GM04504 (cell line): Measurements from ENCODE around the gene DENND2A.
"Not testable (repeated sequence)": the region's sequence is repeated elsewhere in the genome, so short reads cannot be mapped to it uniquely, and the experiment has no call there.

ENCODE experiments used
- DNase-seq: peaks from one replicate; pipeline ENCODE4 v3.0.0-alpha.2; 2012; ENCODE audit warnings: low read depth

Gene DENND2A

GRCh38 chr7:140544388-140544826, 96.2 kb downstream of the DENND2A start:
- DNase-seq = no peak

GRCh38 chr7:140542228-140542603, 98.4 kb downstream of the DENND2A start:
- DNase-seq = no peak

- peak; percentile 79 for DNase-seq
Measured at GRCh38 chr7:140541513-140542227, 98.9 kb downstream of the DENND2A start.

- DNase-seq = no peak
Measured at GRCh38 chr7:140541176-140541512, 99.5 kb downstream of the DENND2A start.

- no peak for DNase-seq
Measured at GRCh38 chr7:140540136-140540777, 100.4 kb downstream of the DENND2A start.

GRCh38 chr7:140539461-140539860, 101.2 kb downstream of the DENND2A start:
- no peak for DNase-seq

GRCh38 chr7:140537750-140538482, 102.7 kb downstream of the DENND2A start:
- no peak for DNase-seq

GRCh38 chr7:140534743-140535142, 105.9 kb downstream of the DENND2A start:
- DNase-seq = no peak

GRCh38 chr7:140533394-140533872, 107.2 kb downstream of the DENND2A start:
- DNase-seq = no peak

GRCh38 chr7:140529428-140529827, 111.2 kb downstream of the DENND2A start:
- DNase-seq = not testable (repeated sequence)

GRCh38 chr7:140526787-140527664, 113.6 kb downstream of the DENND2A start:
- DNase-seq = no peak

GRCh38 chr7:140526214-140526613, 114.4 kb downstream of the DENND2A start:
- no peak for DNase-seq

- DNase-seq = no peak
Measured at GRCh38 chr7:140525743-140526142, 114.9 kb downstream of the DENND2A start.

- DNase-seq = no peak
Measured at GRCh38 chr7:140521421-140521820, 119.2 kb downstream of the DENND2A start.

GRCh38 chr7:140519007-140519399, 121.6 kb downstream of the DENND2A start:
- DNase-seq = no peak

- DNase-seq = no peak
Measured at GRCh38 chr7:140518370-140519006, 122.1 kb downstream of the DENND2A start.

GRCh38 chr7:140517546-140518369, 122.9 kb downstream of the DENND2A start:
- peak; percentile 81 for DNase-seq

- DNase-seq = no peak
Measured at GRCh38 chr7:140512317-140513000, 128.2 kb downstream of the DENND2A start.

GRCh38 chr7:140509789-140510188, 130.8 kb downstream of the DENND2A start:
- no peak for DNase-seq

GRCh38 chr7:140507556-140507955, 133.1 kb downstream of the DENND2A start:
- DNase-seq = not testable (repeated sequence)
